CD4-positive, alpha-beta memory T cell (primary cell): ENCODE results near the gene ACCSL. TPM values are rescaled to one million over a fixed set of nuclear protein-coding genes. Genes with fewer than 3 reads are reported as not detected.

Experiments used
- CTCF ChIA-PET: fragments of 350-600 bp; sonication (Branson Sonifier 250); formaldehyde crosslinking; loops from one replicate; lab custom pipeline; 2021; ENCODE audit warnings: inconsistent platforms; ENCODE audit not compliant: partially characterized antibody; lab: Charles Lee
- POLR2A ChIA-PET: fragments of 350-600 bp; sonication (Branson Sonifier 250); formaldehyde crosslinking; loops from one replicate; lab custom pipeline; 2021; ENCODE audit not compliant: partially characterized antibody; lab: Charles Lee
- DNase-seq, 5 donors: peaks; one replicate each; pipeline versions ENCODE4 v3.0.0 to v3.0.0-alpha.2; 2020 to 2022; ENCODE audit warnings: mixed read lengths in 1 of 5
- H3K27ac ChIP-seq: one replicate; pipeline ENCODE4 v1.7.0; 2013; ENCODE audit warnings: low read depth, low read length
- H3K27me3 ChIP-seq: 2 replicates; pipeline ENCODE4 v1.7.0; 2013; ENCODE audit warnings: mild to moderate bottlenecking, low read length, moderate library complexity; ENCODE audit not compliant: insufficient read depth
- H3K36me3 ChIP-seq: 2 replicates; pipeline ENCODE4 v1.7.0; 2013; ENCODE audit warnings: mild to moderate bottlenecking, low read length, moderate library complexity; ENCODE audit not compliant: insufficient read depth
- H3K4me1 ChIP-seq: 2 replicates; pipeline ENCODE4 v1.7.0; 2013; ENCODE audit warnings: mild to moderate bottlenecking, low read length, moderate library complexity; ENCODE audit not compliant: insufficient read depth
- H3K4me3 ChIP-seq, 2 donors: one replicate each; pipeline ENCODE4 v1.7.0; 2013; ENCODE audit warnings: low read length in 2 of 2, mild to moderate bottlenecking in 1 of 2
- H3K9me3 ChIP-seq, 2 donors: one replicate each; pipeline ENCODE4 v1.7.0; 2013; ENCODE audit warnings: low read length in 2 of 2, control low read depth in 1 of 2; ENCODE audit not compliant: control insufficient read depth in 1 of 2
- H3K27ac Mint-ChIP-seq, 7 donors: one replicate each; pipeline ENCODE4 v1.8.0; 2020 to 2021; ENCODE audit warnings: mixed read lengths in 7 of 7, mild to moderate bottlenecking in 6 of 7, inconsistent platforms in 3 of 7, moderate library complexity in 3 of 7
- H3K27me3 Mint-ChIP-seq, 2 donors: one replicate each; pipeline ENCODE4 v1.8.0; 2020 to 2021; ENCODE audit warnings: mixed read lengths in 2 of 2
- H3K36me3 Mint-ChIP-seq, 2 donors: one replicate each; pipeline ENCODE4 v1.8.0; 2020 to 2021; ENCODE audit warnings: mixed read lengths in 2 of 2, inconsistent platforms in 1 of 2, mild to moderate bottlenecking in 1 of 2
- H3K4me1 Mint-ChIP-seq, 4 donors: one replicate each; pipeline ENCODE4 v1.8.0; 2020 to 2021; ENCODE audit warnings: mixed read lengths in 4 of 4, mild to moderate bottlenecking in 1 of 4
- H3K4me3 Mint-ChIP-seq, 8 donors: one replicate each; pipeline ENCODE4 v1.8.0; 2020 to 2021; ENCODE audit warnings: mixed read lengths in 8 of 8, mild to moderate bottlenecking in 7 of 8, moderate library complexity in 6 of 8, inconsistent platforms in 3 of 8
- H3K9me3 Mint-ChIP-seq, 8 donors: one replicate each; pipeline ENCODE4 v1.8.0; 2020 to 2021; ENCODE audit warnings: mixed read lengths in 8 of 8, mild to moderate bottlenecking in 5 of 8, inconsistent platforms in 3 of 8, moderate library complexity in 1 of 8
- intact Hi-C: fragments of 100-400 bp; cut with micrococcal nuclease; formaldehyde crosslinking; loops from one replicate; pipeline ENCODE4 v1.15.1; 2023
- polyA plus RNA-seq, 2 donors: library from polyadenylated mRNA; unstranded; fragments of 300-500 nt; fragmentation: Illumina TruSeq; gene quantifications; one replicate each; pipeline ENCODE4 v1.2.3, GENCODE V29; 2021
- total RNA-seq, 2 experiments: library from RNA; stranded (reverse); gene quantifications; one replicate each; pipeline ENCODE4 v1.2.3, GENCODE V29; 2021

ACCSL gene
- total and polyA plus RNA-seq, 4 experiments from 2014 or later = not detected

DNA sequence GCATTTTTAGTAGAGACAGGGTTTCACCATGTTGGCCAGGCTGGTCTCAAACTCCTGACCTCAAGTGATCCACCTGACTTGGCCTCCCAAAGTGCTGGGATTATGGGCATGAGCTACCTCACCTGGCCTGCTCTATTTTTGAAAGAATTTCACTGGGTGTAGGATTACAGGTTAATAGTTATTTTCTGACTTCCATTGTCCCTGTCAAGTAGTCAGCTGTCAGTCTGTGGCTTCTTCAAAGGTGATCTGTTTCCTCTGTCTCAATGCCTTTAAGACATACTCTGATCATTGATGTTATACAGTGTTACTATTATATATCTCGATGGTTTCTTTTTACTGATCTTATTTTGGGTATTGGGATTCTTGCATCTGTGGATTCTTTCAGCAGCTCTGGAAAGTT is 37.5 kb downstream of the ACCSL start:
- Mint-ChIP-seq H3K27me3 (no peaks in the 10 kb centered on the region), H3K27ac (no peak overlapping the region), H3K9me3 (peaks cover 0 to 10% (median 2%) of the 10 kb centered on the region in 8 donors), H3K36me3 (peaks cover 40 to 42% of the 10 kb centered on the region in 2 donors), H3K4me3 (no peak overlapping the region), H3K4me1 (no peaks in the 10 kb centered on the region)
- POLR2A ChIA-PET = no interaction called here
- Histone ChIP-seq H3K27ac (no peak overlapping the region), H3K9me3 (no peaks in the 10 kb centered on the region), H3K27me3 (no peaks in the 10 kb centered on the region), H3K4me1 (no peaks in the 10 kb centered on the region), H3K36me3 (no peaks in the 10 kb centered on the region), H3K4me3 (no peak overlapping the region)
- DNase-seq = no peak
- CTCF ChIA-PET = interaction anchor here (1.4 to 5.0 kb wide), 2 partner anchors 9 to 26 kb away, joined by 4 to 32 read pairs; partner anchors contain the start of gene EXT2
- intact Hi-C loops = no loop called here

DNA sequence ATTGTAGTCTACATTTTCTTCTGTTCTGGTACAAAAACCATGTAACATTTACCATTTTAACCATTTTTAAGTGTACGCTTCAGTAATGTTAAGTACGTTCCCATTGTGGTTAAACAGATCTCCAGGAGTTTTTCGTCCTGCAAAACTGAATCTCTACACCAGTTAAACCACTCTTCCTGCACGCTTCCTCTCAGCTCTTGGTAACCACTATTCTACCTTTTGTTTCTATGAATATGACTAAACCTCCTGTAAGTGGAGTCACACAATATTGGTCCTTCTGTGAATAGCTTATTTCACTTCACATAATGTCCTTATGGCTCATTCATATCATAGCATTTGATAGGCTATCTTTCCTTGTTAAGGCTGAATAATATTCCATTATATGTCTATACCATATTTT is 40.6 kb downstream of the ACCSL start:
- intact Hi-C loops = no loop called here
- ChIA-PET POLR2A (no interaction called here), CTCF (interaction anchor here (7.6 kb wide), 1 partner anchor 18 kb away, joined by 135 read pairs; no protein-coding TSS in a partner anchor)
- Mint-ChIP-seq H3K27me3 (no peaks in the 10 kb centered on the region), H3K36me3 (peaks cover 22 to 24% of the 10 kb centered on the region in 2 donors), H3K9me3 (peaks cover 0 to 10% (median 2%) of the 10 kb centered on the region in 8 donors), H3K4me3 (no peak overlapping the region), H3K27ac (no peak overlapping the region), H3K4me1 (no peaks in the 10 kb centered on the region)
- DNase-seq = no peak
- H3K27me3 ChIP-seq = no peaks in the 10 kb centered on the region
- H3K36me3 ChIP-seq = no peaks in the 10 kb centered on the region
- no peaks in the 10 kb centered on the region for H3K9me3 ChIP-seq
- no peak overlapping the region for H3K4me3 ChIP-seq
- H3K27ac ChIP-seq = no peak overlapping the region
- H3K4me1 ChIP-seq = no peaks in the 10 kb centered on the region

DNA sequence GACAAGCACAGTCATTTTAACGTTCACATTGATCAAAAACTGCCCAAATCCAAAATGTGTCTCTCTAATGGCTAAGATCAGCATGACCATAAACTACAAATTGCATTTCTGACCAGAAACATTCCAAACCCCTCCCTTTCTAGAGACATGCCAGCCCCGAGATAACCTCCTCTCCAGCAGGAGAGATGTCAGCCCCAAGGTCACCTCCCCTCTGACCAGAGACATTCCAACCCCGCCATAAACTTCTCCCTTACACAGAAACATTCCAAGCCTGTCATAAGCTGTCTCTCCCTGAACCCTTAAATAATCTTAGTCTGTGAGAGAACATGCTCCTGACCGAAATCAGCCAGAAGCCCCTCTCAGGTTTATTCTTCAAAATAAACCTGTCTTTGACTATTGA is 41.1 kb downstream of the ACCSL start:
- Mint-ChIP-seq H3K27me3 (no peaks in the 10 kb centered on the region), H3K9me3 (peaks cover 0 to 9% (median 2%) of the 10 kb centered on the region in 8 donors), H3K4me1 (no peaks in the 10 kb centered on the region), H3K36me3 (peaks cover 17 to 22% of the 10 kb centered on the region in 2 donors), H3K4me3 (no peak overlapping the region), H3K27ac (no peak overlapping the region)
- no peaks in the 10 kb centered on the region for H3K36me3 ChIP-seq
- H3K4me1 ChIP-seq = no peaks in the 10 kb centered on the region
- no peak overlapping the region for H3K27ac ChIP-seq
- H3K9me3 ChIP-seq = no peaks in the 10 kb centered on the region
- CTCF ChIA-PET = interaction anchor here (7.6 kb wide), 1 partner anchor 17 kb away, joined by 135 read pairs; no protein-coding TSS in a partner anchor
- H3K27me3 ChIP-seq = no peaks in the 10 kb centered on the region
- H3K4me3 ChIP-seq = no peak overlapping the region
- intact Hi-C loops = no loop called here
- POLR2A ChIA-PET = no interaction called here
- DNase-seq = no peak

DNA sequence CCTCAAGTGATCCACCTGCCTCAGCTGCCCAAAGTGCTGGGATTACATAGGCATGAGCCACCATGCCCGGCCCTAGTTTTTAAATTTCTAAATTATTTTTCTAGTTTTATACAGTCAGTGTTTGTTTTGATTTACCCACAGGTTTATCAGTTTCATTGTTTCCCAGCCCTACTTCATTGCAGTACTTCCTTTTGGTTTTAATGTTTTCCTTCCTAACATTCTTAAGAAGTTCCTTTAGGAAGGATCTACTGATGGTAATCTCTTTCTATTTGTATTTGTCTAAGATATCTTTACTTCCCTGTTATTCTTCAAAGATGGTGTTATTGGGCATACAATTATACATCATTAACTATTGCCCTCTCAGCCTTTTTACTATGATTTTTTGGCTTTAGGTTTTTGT is 42.8 kb downstream of the ACCSL start:
- no peak for DNase-seq
- H3K27me3 ChIP-seq = no peaks in the 10 kb centered on the region
- peaks cover 6 to 14% of the 10 kb centered on the region in 2 donors for H3K36me3 Mint-ChIP-seq
- H3K27ac Mint-ChIP-seq = no peak overlapping the region
- peaks cover 0 to 3% (median under 1%) of the 10 kb centered on the region in 8 donors for H3K9me3 Mint-ChIP-seq
- H3K27me3 Mint-ChIP-seq = no peaks in the 10 kb centered on the region
- intact Hi-C loops = no loop called here
- ChIA-PET POLR2A (no interaction called here), CTCF (interaction anchor here (7.6 kb wide), 1 partner anchor 15 kb away, joined by 135 read pairs; no protein-coding TSS in a partner anchor)
- no peak overlapping the region for H3K27ac ChIP-seq
- H3K4me3 Mint-ChIP-seq = no peak overlapping the region
- peaks cover 10 to 16% (median 13%) of the 10 kb centered on the region in 4 donors for H3K4me1 Mint-ChIP-seq
- H3K36me3 ChIP-seq = no peaks in the 10 kb centered on the region
- no peaks in the 10 kb centered on the region for H3K9me3 ChIP-seq
- no peak overlapping the region for H3K4me3 ChIP-seq
- H3K4me1 ChIP-seq = peaks cover 14% of the 10 kb centered on the region

DNA sequence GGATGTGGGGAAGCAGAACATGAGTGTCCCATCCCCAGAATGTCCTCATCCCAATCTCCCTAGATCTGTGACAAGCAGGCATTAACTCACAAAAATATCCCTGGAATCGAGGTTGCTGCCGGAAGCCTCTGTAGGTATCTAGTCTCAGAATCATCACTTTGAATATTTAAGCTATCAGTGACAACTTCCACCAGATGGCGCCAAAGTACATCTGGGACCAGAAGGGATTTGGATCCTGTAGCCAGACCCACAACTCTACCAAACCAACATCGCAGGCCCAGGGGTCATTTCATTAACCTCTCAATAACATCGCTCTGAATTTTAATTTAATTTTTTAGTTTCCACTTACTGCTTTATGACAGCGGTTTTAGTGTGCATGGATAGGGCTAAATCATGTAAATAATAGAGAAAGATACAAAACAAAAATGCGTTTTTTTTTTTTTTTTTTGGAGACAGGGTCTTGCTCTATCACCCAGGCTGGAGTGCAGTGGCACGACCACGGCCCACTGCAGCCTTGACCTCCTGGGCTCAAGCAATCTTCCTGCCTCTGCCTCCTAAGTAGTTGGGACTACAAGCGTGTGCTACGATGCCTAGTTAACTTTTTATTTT is 46.6 kb downstream of the ACCSL start:
- Histone ChIP-seq H3K9me3 (no peaks in the 10 kb centered on the region), H3K4me1 (peaks cover 29% of the 10 kb centered on the region), H3K4me3 (no peak overlapping the region), H3K27ac (no peak overlapping the region), H3K36me3 (no peaks in the 10 kb centered on the region), H3K27me3 (no peaks in the 10 kb centered on the region)
- H3K4me3 Mint-ChIP-seq = peak overlapping the region; percentile 61 to 89 (median 82)
- intact Hi-C loops = loop anchor here (1.0 kb wide), 2 partner anchors 28 to 444 kb away; partner anchors contain the start of gene ACCS
- H3K27me3 Mint-ChIP-seq = no peaks in the 10 kb centered on the region
- peaks cover 3% of the 10 kb centered on the region in 2 donors for H3K36me3 Mint-ChIP-seq
- H3K4me1 Mint-ChIP-seq = peaks cover 22 to 37% (median 28%) of the 10 kb centered on the region in 4 donors
- peak overlapping the region in 6 of 7 donors; percentile 41 to 84 (median 60) for H3K27ac Mint-ChIP-seq
- DNase-seq = peak; percentile 72 to 78 (median 73)
- ChIA-PET CTCF (interaction anchor here (0.6 to 7.6 kb wide), 19 partner anchors 9 to 1350 kb away, joined by 3 to 135 read pairs (median 4); partner anchors contain the start of gene ACCS), POLR2A (no interaction called here)
- no peaks in the 10 kb centered on the region for H3K9me3 Mint-ChIP-seq

DNA sequence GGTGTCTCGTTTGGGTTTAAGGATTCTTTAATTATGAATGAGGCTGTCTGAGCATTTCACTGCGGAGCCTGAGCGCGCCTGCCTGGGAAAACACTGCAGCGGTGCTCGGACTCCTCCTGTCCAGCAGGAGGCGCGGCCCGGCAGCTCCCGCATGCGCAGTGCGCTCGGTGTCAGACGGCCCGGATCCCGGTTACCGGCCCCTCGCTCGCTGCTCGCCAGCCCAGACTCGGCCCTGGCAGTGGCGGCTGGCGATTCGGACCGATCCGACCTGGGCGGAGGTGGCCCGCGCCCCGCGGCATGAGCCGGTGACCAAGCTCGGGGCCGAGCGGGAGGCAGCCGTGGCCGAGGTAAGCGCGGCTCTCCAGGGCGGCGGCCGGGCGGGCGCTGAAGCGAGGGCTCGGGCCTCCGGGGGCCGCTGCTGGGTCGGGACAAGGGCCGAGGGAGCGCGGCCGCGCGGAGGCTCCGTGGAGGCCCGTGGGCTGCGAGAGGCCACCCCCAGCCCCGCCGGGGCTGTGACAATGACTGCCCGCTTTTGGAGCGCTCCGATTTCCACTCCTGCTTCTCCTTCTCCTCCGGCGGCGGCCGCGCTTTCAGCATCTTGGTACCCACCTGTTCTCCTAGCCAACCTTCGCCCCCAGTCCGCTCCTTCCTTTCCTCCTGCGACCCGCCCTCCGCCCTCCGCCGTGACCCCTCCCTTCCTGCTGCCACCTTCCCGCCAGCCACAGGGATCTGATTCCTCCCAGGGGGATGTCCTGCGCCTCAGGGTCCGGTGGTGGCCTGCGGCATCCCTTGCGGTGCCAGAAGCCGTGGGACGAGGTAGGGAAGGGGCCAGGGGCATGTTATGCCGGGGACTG is 48.0 kb downstream of the ACCSL start, which contains the start of gene EXT2:
EXT2 (plus strand) TSS at position 173 of the 854 bp plus-strand sequence. CDS start 12,035 bp downstream, outside the sequence.
- DNase-seq = peak; percentile 79 to 85 (median 83)
- Mint-ChIP-seq H3K36me3 (peaks cover 5 to 9% of the 10 kb centered on the region in 2 donors), H3K27ac (peak within 1 kb of the TSS; percentile 68 to 90 (median 85)), H3K4me3 (peak within 1 kb of the TSS; percentile 87 to 92 (median 90)), H3K4me1 (peaks cover 25 to 50% (median 34%) of the 10 kb centered on the region in 4 donors), H3K27me3 (no peaks in the 10 kb centered on the region), H3K9me3 (no peaks in the 10 kb centered on the region)
- intact Hi-C loops = no loop called here
- H3K27ac ChIP-seq = peak within 1 kb of the TSS; percentile 58
- no peaks in the 10 kb centered on the region for H3K27me3 ChIP-seq
- POLR2A ChIA-PET = interaction anchor here (0.7 to 1.2 kb wide), 2 partner anchors 9 to 30 kb away, joined by 3 to 9 read pairs; partner anchors contain the start of gene ACCS
- no peaks in the 10 kb centered on the region for H3K36me3 ChIP-seq
- peak within 1 kb of the TSS; percentile 61 to 70 for H3K4me3 ChIP-seq
- peaks cover 29% of the 10 kb centered on the region for H3K4me1 ChIP-seq
- no peaks in the 10 kb centered on the region for H3K9me3 ChIP-seq
- CTCF ChIA-PET = interaction anchor here (0.7 to 7.6 kb wide), 11 partner anchors 10 to 443 kb away, joined by 3 to 135 read pairs (median 6); partner anchors contain the start of gene ACCS
